Neuron (in vitro differentiated cells): Measurements from ENCODE around the gene CUX1.
"Not testable (repeated sequence)": the region's sequence is repeated elsewhere in the genome, so short reads cannot be mapped to it uniquely, and the experiment has no call there.

ENCODE experiments used
- H2AFZ ChIP-seq: one replicate; pipeline ENCODE4 v1.6.1; 2013; ENCODE audit warnings: low read depth, mild to moderate bottlenecking, inconsistent platforms, low read length, moderate library complexity
- H3K27me3 ChIP-seq: one replicate; pipeline ENCODE4 v1.6.1; 2013; ENCODE audit warnings: low read length; ENCODE audit not compliant: insufficient read depth
- H3K36me3 ChIP-seq: one replicate; pipeline ENCODE4 v1.6.1; 2013; ENCODE audit warnings: low read length; ENCODE audit not compliant: insufficient read depth
- H3K4me1 ChIP-seq: one replicate; pipeline ENCODE4 v1.6.1; 2013; ENCODE audit warnings: low read length; ENCODE audit not compliant: insufficient read depth
- H3K4me3 ChIP-seq: 2 replicates; pipeline ENCODE4 v1.5.1; 2013; ENCODE audit warnings: mild to moderate bottlenecking, low read length, moderate library complexity
- H3K9me3 ChIP-seq: one replicate; pipeline ENCODE4 v1.6.1; 2013; ENCODE audit warnings: low read length

The CUX1 gene

GRCh38 chr7:101784292-101785127, 32.9 kb upstream of the CUX1 start:
- peaks cover 8% of the 10 kb centered on the region for H3K4me1 ChIP-seq
- H3K9me3 ChIP-seq: no peaks in the 10 kb centered on the region
- H2AFZ ChIP-seq: no peak overlapping the region
- H3K27me3 ChIP-seq: no peaks in the 10 kb centered on the region
- no peak overlapping the region for H3K4me3 ChIP-seq
- no peaks in the 10 kb centered on the region for H3K36me3 ChIP-seq

GRCh38 chr7:101787864-101788263, 29.6 kb upstream of the CUX1 start:
- H3K36me3 ChIP-seq: no peaks in the 10 kb centered on the region
- no peak overlapping the region for H3K4me3 ChIP-seq
- H3K4me1 ChIP-seq: peaks cover 8% of the 10 kb centered on the region
- no peaks in the 10 kb centered on the region for H3K27me3 ChIP-seq
- H3K9me3 ChIP-seq: no peaks in the 10 kb centered on the region
- H2AFZ ChIP-seq: no peak overlapping the region

- Histone ChIP-seq H3K4me1 (peaks cover 8% of the 10 kb centered on the region), H3K36me3 (no peaks in the 10 kb centered on the region), H3K27me3 (no peaks in the 10 kb centered on the region), H3K4me3 (no peak overlapping the region), H3K9me3 (no peaks in the 10 kb centered on the region), H2AFZ (no peak overlapping the region)
Observed at GRCh38 chr7:101788517-101788916, 28.9 kb upstream of the CUX1 start.

GRCh38 chr7:101790566-101791293, 26.7 kb upstream of the CUX1 start:
- no peak overlapping the region for H3K4me3 ChIP-seq
- no peak overlapping the region for H2AFZ ChIP-seq

GRCh38 chr7:101792051-101792681, 25.3 kb upstream of the CUX1 start:
- Histone ChIP-seq H3K36me3 (no peaks in the 10 kb centered on the region), H3K4me3 (no peak overlapping the region), H3K27me3 (no peaks in the 10 kb centered on the region), H2AFZ (no peak overlapping the region), H3K9me3 (no peaks in the 10 kb centered on the region), H3K4me1 (no peaks in the 10 kb centered on the region)

More at GRCh38 chr7:101790566-101791293, 26.7 kb upstream of the CUX1 start:
- Histone ChIP-seq H3K27me3 (no peaks in the 10 kb centered on the region), H3K9me3 (no peaks in the 10 kb centered on the region), H3K4me1 (no peaks in the 10 kb centered on the region), H3K36me3 (no peaks in the 10 kb centered on the region)

- H3K36me3 ChIP-seq, H3K9me3 ChIP-seq, H2AFZ ChIP-seq, H3K4me1 ChIP-seq, H3K4me3 ChIP-seq, H3K27me3 ChIP-seq: not testable (repeated sequence)
Observed at GRCh38 chr7:101792682-101793071, 24.7 kb upstream of the CUX1 start.

- H2AFZ ChIP-seq: no peak overlapping the region
- peaks cover 4% of the 10 kb centered on the region for H3K27me3 ChIP-seq
- H3K9me3 ChIP-seq: no peaks in the 10 kb centered on the region
- H3K4me3 ChIP-seq: no peak overlapping the region
- no peaks in the 10 kb centered on the region for H3K4me1 ChIP-seq
- no peaks in the 10 kb centered on the region for H3K36me3 ChIP-seq
Observed at GRCh38 chr7:101795461-101795860, 22.0 kb upstream of the CUX1 start.

GRCh38 chr7:101798173-101798572, 19.3 kb upstream of the CUX1 start:
- H3K36me3 ChIP-seq, H2AFZ ChIP-seq, H3K4me1 ChIP-seq, H3K27me3 ChIP-seq, H3K4me3 ChIP-seq, H3K9me3 ChIP-seq: not testable (repeated sequence)

GRCh38 chr7:101803203-101804087, 14.0 kb upstream of the CUX1 start:
- Histone ChIP-seq H3K4me1 (peaks cover 5% of the 10 kb centered on the region), H2AFZ (no peak overlapping the region), H3K4me3 (no peak overlapping the region), H3K27me3 (peaks cover 40% of the 10 kb centered on the region), H3K9me3 (no peaks in the 10 kb centered on the region), H3K36me3 (no peaks in the 10 kb centered on the region)

- Histone ChIP-seq H2AFZ (no peak overlapping the region), H3K27me3 (peaks cover 41% of the 10 kb centered on the region), H3K4me3 (no peak overlapping the region), H3K9me3 (no peaks in the 10 kb centered on the region), H3K36me3 (no peaks in the 10 kb centered on the region), H3K4me1 (peaks cover 5% of the 10 kb centered on the region)
Observed at GRCh38 chr7:101804088-101804963, 13.1 kb upstream of the CUX1 start.

- Histone ChIP-seq H3K9me3 (no peaks in the 10 kb centered on the region), H3K36me3 (no peaks in the 10 kb centered on the region), H2AFZ (no peak overlapping the region), H3K4me1 (peaks cover 5% of the 10 kb centered on the region), H3K4me3 (no peak overlapping the region), H3K27me3 (peaks cover 38% of the 10 kb centered on the region)
Observed at GRCh38 chr7:101804967-101805366, 12.5 kb upstream of the CUX1 start.

- Histone ChIP-seq H3K36me3 (no peaks in the 10 kb centered on the region), H3K9me3 (no peaks in the 10 kb centered on the region), H3K27me3 (peaks cover 17% of the 10 kb centered on the region), H3K4me3 (no peak overlapping the region), H2AFZ (no peak overlapping the region), H3K4me1 (peaks cover 18% of the 10 kb centered on the region)
Observed at GRCh38 chr7:101812595-101812994, 4.8 kb upstream of the CUX1 start.
